ENCODE measurements around the gene CX3CR1. TPM values are rescaled to one million over a fixed set of nuclear protein-coding genes. Genes with fewer than 3 reads are reported as not detected.

The CX3CR1 gene
- total RNA-seq, 1 donor from 2014 or later: not detected

GRCh38 chr3:39292961-39293360, 13.1 kb upstream of the CX3CR1 start:
- H3K36me3 Mint-ChIP-seq (ENCODE audit: unreplicated experiment): no peaks in the 10 kb centered on the region
- H3K27me3 Mint-ChIP-seq (ENCODE audit: unreplicated experiment): peaks cover 1% of the 10 kb centered on the region
- TF ChIP-seq, protein P1, sequence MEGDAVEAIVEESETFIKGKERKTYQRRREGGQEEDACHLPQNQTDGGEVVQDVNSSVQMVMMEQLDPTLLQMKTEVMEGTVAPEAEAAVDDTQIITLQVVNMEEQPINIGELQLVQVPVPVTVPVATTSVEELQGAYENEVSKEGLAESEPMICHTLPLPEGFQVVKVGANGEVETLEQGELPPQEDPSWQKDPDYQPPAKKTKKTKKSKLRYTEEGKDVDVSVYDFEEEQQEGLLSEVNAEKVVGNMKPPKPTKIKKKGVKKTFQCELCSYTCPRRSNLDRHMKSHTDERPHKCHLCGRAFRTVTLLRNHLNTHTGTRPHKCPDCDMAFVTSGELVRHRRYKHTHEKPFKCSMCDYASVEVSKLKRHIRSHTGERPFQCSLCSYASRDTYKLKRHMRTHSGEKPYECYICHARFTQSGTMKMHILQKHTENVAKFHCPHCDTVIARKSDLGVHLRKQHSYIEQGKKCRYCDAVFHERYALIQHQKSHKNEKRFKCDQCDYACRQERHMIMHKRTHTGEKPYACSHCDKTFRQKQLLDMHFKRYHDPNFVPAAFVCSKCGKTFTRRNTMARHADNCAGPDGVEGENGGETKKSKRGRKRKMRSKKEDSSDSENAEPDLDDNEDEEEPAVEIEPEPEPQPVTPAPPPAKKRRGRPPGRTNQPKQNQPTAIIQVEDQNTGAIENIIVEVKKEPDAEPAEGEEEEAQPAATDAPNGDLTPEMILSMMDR (IDR thresholded peaks at IDR 0.05; ENCODE audit: partially characterized antibody, unreplicated experiment): no peak
- peaks cover 2% of the 10 kb centered on the region for H3K9me3 Mint-ChIP-seq (ENCODE audit: unreplicated experiment)
- no peaks in the 10 kb centered on the region for H3K4me1 Mint-ChIP-seq (ENCODE audit: low read depth, unreplicated experiment)
- DNase-seq: no peak
- H3K4me3 Mint-ChIP-seq (ENCODE audit: unreplicated experiment): no peak overlapping the region
- H3K27ac Mint-ChIP-seq (ENCODE audit: unreplicated experiment): no peak overlapping the region

DNA sequence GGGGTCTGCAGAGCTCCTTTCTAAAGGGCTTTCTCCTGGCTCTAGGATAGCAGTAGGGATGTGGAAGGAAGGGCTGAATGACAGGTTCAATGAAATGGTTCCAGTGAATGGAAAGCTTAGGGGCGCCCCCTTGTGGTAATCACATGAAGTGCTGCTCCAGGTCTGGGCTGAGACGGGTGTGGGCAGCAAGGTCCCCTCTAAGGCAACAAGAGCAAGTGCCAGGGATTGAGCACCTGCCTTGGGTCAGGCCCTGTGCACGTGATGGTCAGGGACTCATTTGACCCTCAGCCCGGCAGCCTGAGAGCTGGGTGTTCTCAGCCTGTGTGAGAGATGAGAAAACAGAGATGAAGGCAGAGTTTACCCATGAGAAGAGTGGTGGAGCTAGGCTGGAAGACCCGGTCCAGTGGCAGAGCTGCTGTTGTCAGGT, 12.1 kb upstream of the CX3CR1 start:
- peaks cover 3% of the 10 kb centered on the region for H3K4me1 Mint-ChIP-seq (ENCODE audit: low read depth, unreplicated experiment)
- H3K27ac Mint-ChIP-seq (ENCODE audit: unreplicated experiment): no peak overlapping the region
- no peak overlapping the region for H3K4me3 Mint-ChIP-seq (ENCODE audit: unreplicated experiment)
- DNase-seq: peak; percentile 87
- H3K9me3 Mint-ChIP-seq (ENCODE audit: unreplicated experiment): peaks cover 2% of the 10 kb centered on the region
- H3K36me3 Mint-ChIP-seq (ENCODE audit: unreplicated experiment): no peaks in the 10 kb centered on the region
- H3K27me3 Mint-ChIP-seq (ENCODE audit: unreplicated experiment): peaks cover 1% of the 10 kb centered on the region
- TF ChIP-seq, protein P1 (IDR thresholded peaks at IDR 0.05; ENCODE audit: partially characterized antibody, unreplicated experiment): peak; percentile 95

- H3K4me3 Mint-ChIP-seq (ENCODE audit: unreplicated experiment): no peak overlapping the region
- no peak overlapping the region for H3K27ac Mint-ChIP-seq (ENCODE audit: unreplicated experiment)
These were observed 10.4 kb upstream of the CX3CR1 start for GRCh38 chr3:39290255-39290654.

GRCh38 chr3:39289107-39289506, 9.3 kb upstream of the CX3CR1 start:
- DNase-seq: no peak
- no peak overlapping the region for H3K27ac Mint-ChIP-seq (ENCODE audit: unreplicated experiment)
- TF ChIP-seq, protein P1 (IDR thresholded peaks at IDR 0.05; ENCODE audit: partially characterized antibody, unreplicated experiment): no peak
- peaks cover 2% of the 10 kb centered on the region for H3K9me3 Mint-ChIP-seq (ENCODE audit: unreplicated experiment)
- H3K36me3 Mint-ChIP-seq (ENCODE audit: unreplicated experiment): no peaks in the 10 kb centered on the region
- no peaks in the 10 kb centered on the region for H3K27me3 Mint-ChIP-seq (ENCODE audit: unreplicated experiment)
- H3K4me3 Mint-ChIP-seq (ENCODE audit: unreplicated experiment): no peak overlapping the region
- peaks cover 3% of the 10 kb centered on the region for H3K4me1 Mint-ChIP-seq (ENCODE audit: low read depth, unreplicated experiment)

More at GRCh38 chr3:39290255-39290654, 10.4 kb upstream of the CX3CR1 start:
- Mint-ChIP-seq H3K9me3 (ENCODE audit: unreplicated experiment) (peaks cover 2% of the 10 kb centered on the region), H3K27me3 (ENCODE audit: unreplicated experiment) (peaks cover 1% of the 10 kb centered on the region), H3K4me1 (ENCODE audit: low read depth, unreplicated experiment) (peaks cover 3% of the 10 kb centered on the region), H3K36me3 (ENCODE audit: unreplicated experiment) (no peaks in the 10 kb centered on the region)
- TF ChIP-seq, protein P1 (IDR thresholded peaks at IDR 0.05; ENCODE audit: partially characterized antibody, unreplicated experiment): no peak
- DNase-seq: no peak

DNA sequence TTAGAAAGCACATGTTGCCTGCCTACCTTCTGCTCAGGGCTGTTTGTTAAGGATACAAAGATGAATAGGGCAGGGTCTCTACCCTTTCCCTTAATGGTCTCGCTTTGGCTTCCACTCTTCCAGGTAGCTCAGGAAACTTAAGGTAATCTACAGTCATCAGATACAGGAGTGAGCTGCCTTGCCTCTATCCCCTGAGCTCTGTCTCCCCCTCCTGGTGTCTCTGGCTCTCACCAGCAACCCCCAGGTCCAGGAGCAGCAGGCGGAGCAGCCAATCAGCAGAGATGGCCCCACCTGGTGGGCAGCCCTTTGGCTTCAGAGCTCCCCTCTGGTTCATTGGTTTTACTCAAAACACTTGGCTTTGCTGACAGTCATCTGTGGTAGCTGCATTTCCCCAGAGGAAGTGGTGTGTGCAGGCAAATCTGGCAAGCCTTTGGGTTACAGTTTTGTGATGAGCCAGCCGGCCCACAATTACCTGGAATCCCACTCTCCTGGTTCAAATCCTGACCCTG, 8.5 kb upstream of the CX3CR1 start:
- TF ChIP-seq, protein P1 (IDR thresholded peaks at IDR 0.05; ENCODE audit: partially characterized antibody, unreplicated experiment): peak; percentile 73
- Mint-ChIP-seq H3K36me3 (ENCODE audit: unreplicated experiment) (no peaks in the 10 kb centered on the region), H3K4me3 (ENCODE audit: unreplicated experiment) (no peak overlapping the region), H3K9me3 (ENCODE audit: unreplicated experiment) (no peaks in the 10 kb centered on the region), H3K4me1 (ENCODE audit: low read depth, unreplicated experiment) (peaks cover 3% of the 10 kb centered on the region), H3K27me3 (ENCODE audit: unreplicated experiment) (no peaks in the 10 kb centered on the region), H3K27ac (ENCODE audit: unreplicated experiment) (peak overlapping the region; percentile 9)
- DNase-seq: peak; percentile 87

All from glutamatergic neuron (in vitro differentiated cells).